ENCODE data around the gene CENPV.
"Not testable (repeated sequence)": the region's sequence is repeated elsewhere in the genome, so short reads cannot be mapped to it uniquely, and the experiment has no call there.

Gene CENPV

GRCh38 chr17:16314859-16315258 lies 38.4 kb downstream of the CENPV start:
- no peak for DNase-seq

DNA sequence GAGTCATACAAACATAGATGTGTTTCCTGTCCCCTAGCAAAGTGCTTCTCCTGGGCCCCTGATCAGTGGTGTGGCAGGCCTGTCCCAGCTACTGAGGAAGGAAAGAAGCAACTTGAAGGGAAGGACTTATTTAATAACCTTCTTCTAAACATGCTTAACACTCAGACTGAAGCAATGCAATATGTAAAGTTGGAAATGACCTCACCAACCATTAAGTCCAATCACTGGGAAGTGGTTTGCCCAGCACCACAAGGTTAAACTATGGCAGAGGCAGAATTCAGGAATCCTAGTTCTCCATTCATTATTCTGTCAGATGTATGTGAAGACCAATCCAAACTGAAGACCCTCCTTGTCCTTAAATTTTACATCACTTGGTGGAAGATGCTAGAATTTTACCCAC lies 39.1 kb downstream of the CENPV start:
- no peak for DNase-seq

DNA sequence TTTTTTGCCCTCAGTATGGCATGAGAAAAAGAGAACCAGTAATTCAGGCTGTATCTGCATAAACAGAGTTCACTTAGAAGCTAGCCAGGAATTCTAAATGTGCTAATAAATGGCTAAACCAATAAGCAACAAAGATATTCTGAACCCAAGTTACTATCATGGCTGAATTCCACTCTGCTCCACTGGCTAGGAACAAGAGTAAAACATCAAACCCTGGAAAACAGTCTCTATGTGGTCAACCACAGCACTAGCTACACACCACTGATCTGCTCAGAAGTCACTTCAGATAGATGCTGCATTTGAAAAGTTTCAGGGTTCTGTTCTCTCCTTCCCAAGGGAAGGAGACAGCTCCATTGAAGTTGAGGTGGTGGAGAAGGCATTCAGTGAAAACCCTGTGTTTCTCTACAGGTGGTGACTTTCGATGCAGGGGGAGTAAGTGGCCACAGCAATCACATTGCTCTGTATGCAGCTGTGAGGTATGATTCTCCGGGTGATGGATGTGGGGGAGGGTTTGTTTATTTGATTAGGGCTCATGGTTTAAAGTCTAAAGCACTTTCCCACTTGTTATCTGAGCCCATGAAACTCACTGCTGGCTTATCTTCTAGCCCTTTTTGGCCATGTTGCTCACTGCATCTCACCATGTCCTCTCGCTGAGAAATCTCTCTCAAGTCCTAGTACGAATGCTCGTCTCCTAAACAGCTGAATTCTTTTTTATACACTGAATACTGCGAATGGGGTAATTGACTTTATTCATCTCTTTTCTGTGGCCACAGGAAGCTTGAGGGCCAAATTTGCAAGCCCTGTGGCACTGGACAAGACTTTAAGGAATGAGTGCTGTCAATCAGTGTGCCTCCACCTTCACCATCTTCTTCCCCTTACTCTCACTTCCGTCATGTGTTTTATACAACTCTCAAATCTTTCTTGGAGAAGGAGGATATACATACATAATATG lies 39.9 kb downstream of the CENPV start:
- no peak for DNase-seq

- DNase-seq: not testable (repeated sequence)
Measured at GRCh38 chr17:16312061-16312460, 41.2 kb downstream of the CENPV start.

DNA sequence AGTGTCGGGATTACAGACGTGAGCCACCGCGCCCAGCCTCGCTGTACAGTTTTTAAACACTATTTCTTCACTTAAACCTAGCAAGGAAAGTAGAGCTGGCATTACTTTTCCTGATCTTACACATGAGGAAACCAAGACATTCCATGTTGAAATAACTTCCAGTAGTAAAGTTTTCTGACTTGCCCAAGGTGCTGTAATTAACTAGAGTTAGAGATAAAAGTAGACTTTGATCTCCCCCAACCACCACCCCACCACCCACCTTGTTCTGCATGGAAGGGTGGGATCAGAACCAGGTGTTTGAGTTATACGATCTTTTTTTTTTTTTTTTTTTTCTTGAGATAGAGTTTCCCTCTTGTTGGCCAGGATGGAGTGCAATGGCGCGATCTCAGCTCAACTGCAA lies 47.1 kb downstream of the CENPV start:
- DNase-seq: no peak

- DNase-seq: no peak
Measured at GRCh38 chr17:16304830-16305229, 48.4 kb downstream of the CENPV start.

- no peak for DNase-seq
Measured at GRCh38 chr17:16302856-16303255, 50.4 kb downstream of the CENPV start.

GRCh38 chr17:16301963-16302855 lies 51.1 kb downstream of the CENPV start:
- no peak for DNase-seq

- DNase-seq: no peak
Measured at GRCh38 chr17:16300554-16300953, 52.7 kb downstream of the CENPV start.

GRCh38 chr17:16298140-16298662 lies 55.1 kb downstream of the CENPV start:
- DNase-seq: no peak

DNA sequence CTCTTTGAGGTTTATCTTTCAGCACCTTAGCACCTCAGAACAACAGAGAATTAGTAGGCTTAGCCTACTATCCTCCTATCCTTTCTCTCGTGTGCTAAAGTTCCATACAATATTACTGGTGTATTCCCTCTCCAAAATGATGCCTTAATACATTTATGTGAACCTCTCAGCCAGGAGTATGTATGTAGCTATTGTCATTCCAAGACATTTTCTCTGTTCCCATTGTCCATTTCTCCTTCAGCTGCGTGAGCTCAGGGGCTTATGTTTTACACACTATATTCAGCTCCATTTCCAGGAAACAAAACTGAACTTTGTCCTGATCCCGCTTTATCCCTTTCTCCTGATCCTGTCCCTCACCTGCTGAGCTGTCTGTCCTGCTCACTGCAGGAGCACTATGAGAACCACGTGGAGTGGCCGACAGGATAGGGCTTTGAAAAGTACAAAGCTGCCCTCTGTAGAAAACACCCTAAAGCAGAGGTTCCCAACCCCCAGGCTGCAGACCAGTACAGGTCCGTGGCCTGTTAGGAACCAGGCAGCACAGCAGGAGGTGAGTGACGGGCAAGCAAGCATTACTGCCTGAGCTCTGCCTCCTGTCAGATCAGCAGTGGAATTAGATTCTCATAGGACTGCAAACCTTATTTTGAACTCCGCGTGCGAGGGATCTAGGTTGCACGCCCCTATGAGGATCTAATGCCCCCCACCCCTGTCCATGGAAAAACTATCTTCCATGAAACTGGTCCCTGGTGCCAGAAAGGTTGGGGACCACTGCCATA lies 55.7 kb downstream of the CENPV start:
- no peak for DNase-seq

DNA sequence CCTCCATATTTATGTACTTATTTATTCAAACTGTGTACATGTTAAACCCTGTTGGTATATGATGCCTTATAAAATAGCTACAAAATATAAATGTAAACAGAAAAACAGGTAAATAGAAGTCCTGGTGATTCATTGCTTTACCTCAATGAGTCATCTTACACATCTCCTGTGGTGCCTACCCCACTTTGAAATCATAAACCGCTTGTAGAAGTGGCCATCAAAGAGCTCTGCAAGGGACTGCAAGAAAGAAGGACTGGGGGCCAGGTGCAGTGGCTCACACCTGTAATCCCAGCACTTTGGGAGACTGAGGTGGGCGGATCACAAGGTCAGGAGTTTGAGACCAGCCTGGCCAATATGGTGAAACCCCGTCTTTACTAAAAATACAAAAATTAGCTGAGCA lies 57.2 kb downstream of the CENPV start:
- DNase-seq: not testable (repeated sequence)

GRCh38 chr17:16294560-16294959 lies 58.7 kb downstream of the CENPV start:
- DNase-seq: no peak

DNA sequence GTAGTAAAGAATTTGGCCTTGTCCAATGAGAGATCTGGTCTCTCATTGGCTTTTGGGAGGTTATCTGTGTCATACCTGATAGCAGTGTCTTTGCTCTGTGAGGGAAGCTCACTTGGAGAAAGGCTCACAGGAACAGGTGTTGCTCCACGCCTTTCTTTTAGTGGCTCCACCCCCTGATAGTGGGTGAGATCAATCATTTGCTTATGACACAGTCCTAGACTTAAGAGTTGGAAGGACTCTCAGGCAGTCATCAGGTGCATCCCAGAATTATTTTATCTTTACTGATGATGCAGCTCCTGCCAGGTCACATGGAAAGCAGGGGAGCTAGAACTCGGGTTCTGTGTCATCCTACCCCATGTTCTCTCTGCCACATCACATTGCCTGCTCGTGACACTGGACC lies 59.3 kb downstream of the CENPV start:
- DNase-seq: no peak

All from hypothalamus (tissue), 51 donors.